Vagina (tissue), 2 donors: Measurements from ENCODE around the gene NTM. TPM values are rescaled to one million over a fixed set of nuclear protein-coding genes. Genes with fewer than 3 reads are reported as not detected.

ENCODE experiments used
- DNase-seq, 2 donors: peaks; one replicate each; pipeline ENCODE4 v3.0.0-alpha.2; 2017; ENCODE audit errors: extremely low spot score in 2 of 2
- H3K27ac ChIP-seq: fragments of 200-600 bp; sonication (generic); one replicate; pipeline ENCODE4 v1.5.1; 2019
- H3K27me3 ChIP-seq: fragments of 200-600 bp; sonication (generic); one replicate; pipeline ENCODE4 v1.5.1; 2019
- H3K36me3 ChIP-seq, 2 donors: fragments of 200-600 bp; sonication (generic); one replicate each; pipeline ENCODE4 v1.5.1; 2017 to 2019
- H3K4me1 ChIP-seq: fragments of 200-600 bp; sonication (generic); one replicate; pipeline ENCODE4 v1.5.1; 2019
- H3K4me3 ChIP-seq, 2 donors: fragments of 200-600 bp; sonication (generic); 1 replicate in 1 of 2; 2 replicates in 1 of 2; pipeline ENCODE4 v1.5.1; 2016 to 2019
- H3K9me3 ChIP-seq: fragments of 200-600 bp; sonication (generic); one replicate; pipeline ENCODE4 v1.5.1; 2019
- CTCF ChIP-seq, 3 experiments: fragments of 450-650 bp in 2 of 3; fragments of 200-600 bp in 1 of 3; sonication (generic) in 1 of 3; IDR thresholded peaks; one replicate each; pipeline ENCODE4 v1.5.1; 2017 to 2019; ENCODE audit warnings: antibody characterized with exemption in 3 of 3, mild to moderate bottlenecking in 2 of 3, moderate library complexity in 2 of 3
- POLR2A ChIP-seq, 2 donors: fragments of 450-650 bp; IDR thresholded peaks; one replicate each; pipeline ENCODE4 v1.6.1; 2017; ENCODE audit warnings: antibody characterized with exemption in 2 of 2, mild to moderate bottlenecking in 2 of 2, moderate library complexity in 2 of 2
- POLR2AphosphoS5 ChIP-seq, 2 donors: sonication (generic); formaldehyde crosslinking; IDR thresholded peaks; one replicate each; pipeline ENCODE4 v1.9.0; 2017; ENCODE audit warnings: antibody characterized with exemption in 2 of 2, mild to moderate bottlenecking in 2 of 2, low read depth in 1 of 2; ENCODE audit not compliant: insufficient read depth in 1 of 2
- intact Hi-C: fragments of 100-400 bp; cut with DNase I; formaldehyde crosslinking; loops from one replicate; pipeline ENCODE4 v1.15.1; 2023
- total RNA-seq: library from RNA; depleted of rRNA; stranded (reverse); fragments of >200 nt; gene quantifications from one replicate; pipeline ENCODE4 v1.2.3, GENCODE V29; 2016

The NTM gene
- total RNA-seq, 1 donor from 2014 or later: 4.2 TPM

DNA sequence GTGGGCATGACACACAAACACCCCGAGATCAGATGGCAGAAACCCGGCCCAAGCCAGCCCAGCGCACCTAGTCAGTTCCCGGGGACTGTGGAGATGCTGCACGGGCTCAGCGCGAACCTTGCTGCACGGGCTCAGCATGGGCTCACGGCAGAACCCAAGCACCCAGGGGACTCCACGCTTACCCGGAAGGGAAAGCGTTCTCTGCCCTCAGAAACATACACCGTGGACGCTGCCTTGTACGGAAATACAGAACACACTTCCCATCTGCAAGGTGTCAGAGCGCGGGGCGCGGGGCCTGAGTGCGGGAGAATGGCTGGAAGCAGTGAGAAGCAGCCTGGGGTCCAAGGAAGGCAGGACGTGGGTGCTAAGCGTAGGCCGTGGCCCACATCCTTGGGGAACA lies 319.9 kb downstream of the NTM start:
- Histone ChIP-seq H3K36me3 (no peaks in the 10 kb centered on the region), H3K4me1 (peaks cover 5% of the 10 kb centered on the region), H3K4me3 (no peak overlapping the region), H3K9me3 (no peaks in the 10 kb centered on the region), H3K27ac (no peak overlapping the region), H3K27me3 (no peaks in the 10 kb centered on the region)
- DNase-seq: peak in 1 of 2 donors; percentile 94
- intact Hi-C loops: no loop called here
- no peak for TF ChIP-seq CTCF (IDR thresholded peaks at IDR 0.05)
- no peak for TF ChIP-seq POLR2A (IDR thresholded peaks at IDR 0.05)

- TF ChIP-seq CTCF (IDR thresholded peaks at IDR 0.05) (no peak), POLR2A (IDR thresholded peaks at IDR 0.05) (no peak), POLR2AphosphoS5 (IDR thresholded peaks at IDR 0.05; ENCODE audit: insufficient read depth in 1 of 2, low read depth in 1 of 2) (no peak)
- Histone ChIP-seq H3K27me3 (no peaks in the 10 kb centered on the region), H3K4me1 (peaks cover 5% of the 10 kb centered on the region), H3K27ac (no peak overlapping the region), H3K9me3 (no peaks in the 10 kb centered on the region), H3K36me3 (no peaks in the 10 kb centered on the region), H3K4me3 (no peak overlapping the region)
- DNase-seq: peak in 1 of 2 donors; percentile 34
- intact Hi-C loops: no loop called here
Measured at GRCh38 chr11:131690776-131691175, 320.4 kb downstream of the NTM start.

GRCh38 chr11:131691181-131692041 lies 321.0 kb downstream of the NTM start:
- Histone ChIP-seq H3K4me1 (peaks cover 5% of the 10 kb centered on the region), H3K27me3 (no peaks in the 10 kb centered on the region), H3K4me3 (no peak overlapping the region), H3K27ac (no peak overlapping the region), H3K36me3 (no peaks in the 10 kb centered on the region), H3K9me3 (no peaks in the 10 kb centered on the region)
- DNase-seq: peak; percentile 76 to 77
- TF ChIP-seq POLR2A (IDR thresholded peaks at IDR 0.05) (no peak), POLR2AphosphoS5 (IDR thresholded peaks at IDR 0.05; ENCODE audit: insufficient read depth in 1 of 2, low read depth in 1 of 2) (no peak), CTCF (IDR thresholded peaks at IDR 0.05) (no peak)
- intact Hi-C loops: no loop called here

DNA sequence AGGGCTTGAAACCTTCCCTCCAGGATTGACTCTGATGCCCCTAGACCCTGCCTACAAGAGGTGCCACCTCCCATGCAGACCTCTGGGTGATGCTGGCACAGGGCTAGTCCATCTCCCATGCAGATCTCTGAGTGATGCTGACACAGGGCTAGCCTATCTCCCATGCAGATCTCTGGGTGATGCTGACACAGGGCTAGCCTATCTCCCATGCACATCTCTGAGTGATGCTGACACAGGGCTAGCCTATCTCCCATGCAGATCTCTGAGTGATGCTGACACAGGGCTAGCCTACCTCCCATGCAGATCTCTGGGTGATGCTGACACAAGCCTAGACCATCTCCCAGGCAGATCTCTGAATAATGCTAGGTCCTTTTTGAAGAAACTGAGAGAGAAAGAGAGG lies 321.7 kb downstream of the NTM start:
- no peaks in the 10 kb centered on the region for H3K9me3 ChIP-seq
- peaks cover 5% of the 10 kb centered on the region for H3K4me1 ChIP-seq
- intact Hi-C loops: no loop called here
- no peak overlapping the region for H3K4me3 ChIP-seq
- H3K27ac ChIP-seq: no peak overlapping the region
- no peaks in the 10 kb centered on the region for H3K36me3 ChIP-seq
- no peaks in the 10 kb centered on the region for H3K27me3 ChIP-seq
- TF ChIP-seq POLR2A (IDR thresholded peaks at IDR 0.05) (no peak), POLR2AphosphoS5 (IDR thresholded peaks at IDR 0.05; ENCODE audit: insufficient read depth in 1 of 2, low read depth in 1 of 2) (no peak), CTCF (IDR thresholded peaks at IDR 0.05) (no peak)
- peak; percentile 47 to 49 for DNase-seq

GRCh38 chr11:131692961-131693360 lies 322.5 kb downstream of the NTM start:
- H3K27me3 ChIP-seq: no peaks in the 10 kb centered on the region
- no peak for TF ChIP-seq CTCF (IDR thresholded peaks at IDR 0.05)
- TF ChIP-seq POLR2A (IDR thresholded peaks at IDR 0.05): no peak
- TF ChIP-seq POLR2AphosphoS5 (IDR thresholded peaks at IDR 0.05; ENCODE audit: insufficient read depth in 1 of 2, low read depth in 1 of 2): no peak

More at GRCh38 chr11:131692961-131693360, 322.5 kb downstream of the NTM start:
- Histone ChIP-seq H3K27ac (no peak overlapping the region), H3K9me3 (no peaks in the 10 kb centered on the region), H3K36me3 (no peaks in the 10 kb centered on the region), H3K4me1 (peaks cover 5% of the 10 kb centered on the region), H3K4me3 (no peak overlapping the region)
- peak; percentile 34 to 70 for DNase-seq
- intact Hi-C loops: no loop called here
